Right cardiac atrium (tissue), 5 donors: ENCODE results near the gene MAN1A1. TPM values are rescaled to one million over a fixed set of nuclear protein-coding genes. Genes with fewer than 3 reads are reported as not detected.

ENCODE experiments used
- ATAC-seq, 2 donors: fragments of 200-7000 bp; cut with Tn5 transposase; one replicate each; pipeline versions ENCODE4 v1.8.0 to v1.9.1; 2020; ENCODE audit warnings: moderate library complexity in 2 of 2, mild to moderate bottlenecking in 1 of 2
- DNase-seq, 3 donors: peaks; one replicate each; pipeline ENCODE4 v3.0.0-alpha.2; 2020
- H3K27ac ChIP-seq: one replicate; pipeline ENCODE4 v1.5.1; 2013; ENCODE audit warnings: mild to moderate bottlenecking, low read length, control low read depth, moderate library complexity
- H3K27me3 ChIP-seq: one replicate; pipeline ENCODE4 v1.6.1; 2013; ENCODE audit not compliant: control insufficient read depth, insufficient read depth
- H3K4me1 ChIP-seq: one replicate; pipeline ENCODE4 v1.6.1; 2013; ENCODE audit warnings: low read length; ENCODE audit not compliant: control insufficient read depth, insufficient read depth
- H3K4me3 ChIP-seq: one replicate; pipeline ENCODE4 v1.5.1; 2013; ENCODE audit warnings: low read length, control low read depth
- H3K9me3 ChIP-seq: one replicate; pipeline ENCODE4 v1.6.1; 2013; ENCODE audit warnings: low read length; ENCODE audit not compliant: control insufficient read depth
- WGBS: extraction: QIAGEN DNeasy Blood & Tissue Kit; methylation state at CpG from one replicate; pipeline ENCODE4 v1.1.7; 2013; 5-methylcytosine and 5-hydroxymethylcytosine counted together
- intact Hi-C, 4 donors: fragments of 100-400 bp; cut with DNase I; formaldehyde crosslinking; loops; one replicate each; pipeline versions ENCODE4 v1.11.0 to v1.14.0; 2022 to 2023
- polyA plus RNA-seq: library from polyadenylated mRNA; stranded (reverse); fragments of 200-250 nt; gene quantifications from one replicate; pipeline ENCODE4 v1.2.3, GENCODE V29; 2013
- total RNA-seq, 4 donors: library from RNA; stranded (reverse); fragmentation: NEBNext Ultra II Directional; extraction: Animal tissue kit (Norgen Biotek cat#: 25700); gene quantifications; one replicate each; pipeline ENCODE4 v1.2.1, GENCODE V29; 2021
- donor health status: healthy with polysubstance abuse.
- donor health status: DM: no; HTN: yes; CAD: no.
- donor health status: DM: no; HTN: no; CAD: no.
- donor health status: DM: no; HTN: yes; CAD: no; lungs with severe emphysema.
- donor health status: DM: yes; HTN: yes; CAD: no.

MAN1A1 gene
- total and polyA plus RNA-seq, 5 donors = 11.6 to 29.7 (median 20.3) TPM

- DNase-seq (no peak), ATAC-seq (no peak)
- no peaks in the 10 kb centered on the region for H3K27me3 ChIP-seq
- WGBS = 91% methylated on average over 1 of the region's 1 CpG
- intact Hi-C loops = no loop called here
- no peaks in the 10 kb centered on the region for H3K9me3 ChIP-seq
- no peak overlapping the region for H3K27ac ChIP-seq
- H3K4me3 ChIP-seq = no peak overlapping the region
- no peaks in the 10 kb centered on the region for H3K4me1 ChIP-seq
These were observed 82.2 kb downstream of the MAN1A1 start for GRCh38 chr6:119267126-119267905.

- H3K9me3 ChIP-seq = no peaks in the 10 kb centered on the region
- no peaks in the 10 kb centered on the region for H3K4me1 ChIP-seq
- ATAC-seq = no peak
- no peaks in the 10 kb centered on the region for H3K27me3 ChIP-seq
- DNase-seq = no peak
- intact Hi-C loops = no loop called here
- no peak overlapping the region for H3K4me3 ChIP-seq
- H3K27ac ChIP-seq = no peak overlapping the region
These were observed 84.6 kb downstream of the MAN1A1 start for GRCh38 chr6:119264854-119265397.

- DNase-seq = no peak
- H3K27me3 ChIP-seq = no peaks in the 10 kb centered on the region
- WGBS = 40% methylated on average over 2 of the region's 2 CpGs
- no peaks in the 10 kb centered on the region for H3K4me1 ChIP-seq
- no peaks in the 10 kb centered on the region for H3K9me3 ChIP-seq
- ATAC-seq = no peak
- no peak overlapping the region for H3K4me3 ChIP-seq
- no peak overlapping the region for H3K27ac ChIP-seq
- intact Hi-C loops = no loop called here
These were observed 86.9 kb downstream of the MAN1A1 start for GRCh38 chr6:119262612-119263011.

GRCh38 chr6:119261944-119262284, 87.6 kb downstream of the MAN1A1 start:
- intact Hi-C loops = no loop called here
- ATAC-seq (no peak), DNase-seq (no peak)
- Histone ChIP-seq H3K4me3 (no peak overlapping the region), H3K4me1 (no peaks in the 10 kb centered on the region), H3K27me3 (no peaks in the 10 kb centered on the region), H3K9me3 (no peaks in the 10 kb centered on the region), H3K27ac (no peak overlapping the region)
- 83% methylated on average over 3 of the region's 3 CpGs for WGBS

GRCh38 chr6:119259027-119259426, 90.5 kb downstream of the MAN1A1 start:
- no peaks in the 10 kb centered on the region for H3K4me1 ChIP-seq
- intact Hi-C loops = no loop called here
- DNase-seq (no peak), ATAC-seq (no peak)
- H3K27me3 ChIP-seq = no peaks in the 10 kb centered on the region
- no peaks in the 10 kb centered on the region for H3K9me3 ChIP-seq
- no peak overlapping the region for H3K4me3 ChIP-seq
- no peak overlapping the region for H3K27ac ChIP-seq
- 74% methylated on average over 1 of the region's 1 CpG for WGBS

GRCh38 chr6:119257726-119258125, 91.8 kb downstream of the MAN1A1 start:
- H3K4me3 ChIP-seq = no peak overlapping the region
- intact Hi-C loops = no loop called here
- no peak overlapping the region for H3K27ac ChIP-seq
- ATAC-seq (no peak), DNase-seq (no peak)
- H3K4me1 ChIP-seq = no peaks in the 10 kb centered on the region
- no peaks in the 10 kb centered on the region for H3K27me3 ChIP-seq
- no peaks in the 10 kb centered on the region for H3K9me3 ChIP-seq
- 95% methylated on average over 1 of the region's 1 CpG for WGBS

GRCh38 chr6:119256978-119257462, 92.5 kb downstream of the MAN1A1 start:
- 69% methylated on average over 2 of the region's 2 CpGs for WGBS
- H3K4me3 ChIP-seq = no peak overlapping the region
- H3K4me1 ChIP-seq = no peaks in the 10 kb centered on the region
- no peak for ATAC-seq
- intact Hi-C loops = no loop called here
- H3K9me3 ChIP-seq = no peaks in the 10 kb centered on the region
- DNase-seq = no peak
- H3K27ac ChIP-seq = no peak overlapping the region
- H3K27me3 ChIP-seq = no peaks in the 10 kb centered on the region

GRCh38 chr6:119256392-119256791, 93.2 kb downstream of the MAN1A1 start:
- no peak for DNase-seq
- ATAC-seq = no peak
- H3K4me1 ChIP-seq = no peaks in the 10 kb centered on the region
- WGBS = 77% methylated on average over 5 of the region's 5 CpGs
- H3K9me3 ChIP-seq = no peaks in the 10 kb centered on the region
- no peak overlapping the region for H3K4me3 ChIP-seq
- no peaks in the 10 kb centered on the region for H3K27me3 ChIP-seq
- H3K27ac ChIP-seq = no peak overlapping the region
- intact Hi-C loops = no loop called here

- DNase-seq (no peak), ATAC-seq (no peak)
- Histone ChIP-seq H3K4me1 (no peaks in the 10 kb centered on the region), H3K4me3 (no peak overlapping the region), H3K27ac (no peak overlapping the region), H3K27me3 (no peaks in the 10 kb centered on the region), H3K9me3 (no peaks in the 10 kb centered on the region)
- intact Hi-C loops = no loop called here
- WGBS = 92% methylated on average over 3 of the region's 3 CpGs
These were observed 94.1 kb downstream of the MAN1A1 start for GRCh38 chr6:119255492-119255891.

- Histone ChIP-seq H3K4me3 (no peak overlapping the region), H3K27me3 (no peaks in the 10 kb centered on the region), H3K4me1 (no peaks in the 10 kb centered on the region), H3K9me3 (no peaks in the 10 kb centered on the region), H3K27ac (no peak overlapping the region)
- 99% methylated on average over 2 of the region's 2 CpGs for WGBS
- ATAC-seq (no peak), DNase-seq (no peak)
- intact Hi-C loops = no loop called here
These were observed 99.5 kb downstream of the MAN1A1 start for GRCh38 chr6:119250036-119250435.

- ATAC-seq (no peak), DNase-seq (no peak)
- H3K9me3 ChIP-seq = no peaks in the 10 kb centered on the region
- H3K27ac ChIP-seq = no peak overlapping the region
- no peaks in the 10 kb centered on the region for H3K27me3 ChIP-seq
- intact Hi-C loops = no loop called here
- no peak overlapping the region for H3K4me3 ChIP-seq
- no peaks in the 10 kb centered on the region for H3K4me1 ChIP-seq
- 97% methylated on average over 4 of the region's 4 CpGs for WGBS
These were observed 100.2 kb downstream of the MAN1A1 start for GRCh38 chr6:119249319-119249718.
